ENCODE measurements around the gene ARPC1B.

The ARPC1B gene

GRCh38 chr7:99408379-99409191 lies 34.1 kb downstream of the ARPC1B start, which contains the start of the genes BUD31 and PDAP1:
BUD31 (plus strand) TSS chr7:99408969; CDS start chr7:99411093, 2,124 bp downstream.
PDAP1 (minus strand) TSS chr7:99408597; CDS start chr7:99408548, 49 bp downstream.
- peak within 1 kb of the TSS; percentile 56 for H3K23ac ChIP-seq (ENCODE audit: low read depth, low read length, poor library complexity)
- H3K9ac ChIP-seq (ENCODE audit: low read depth, low read length, poor library complexity) = peak within 1 kb of the TSS; percentile 97
- peaks cover 2 to 18% of the 10 kb centered on the region in 2 donors for H3K4me1 ChIP-seq (ENCODE audit: control insufficient read depth in 2 of 2, insufficient read depth in 1 of 2, low read depth in 1 of 2, low read length in 2 of 2)
- peak within 1 kb of the TSS; percentile 95 to 98 for H3K4me3 ChIP-seq (ENCODE audit: low read length in 2 of 2)
- H2BK5ac ChIP-seq (ENCODE audit: low read length) = peak within 1 kb of the TSS; percentile 79
- no peak within 1 kb of the TSS for H4K91ac ChIP-seq (ENCODE audit: low read depth, low read length, poor library complexity)
- H2BK120ac ChIP-seq (ENCODE audit: low read depth, low read length) = peak within 1 kb of the TSS; percentile 5
- no peak within 1 kb of the TSS for H4K8ac ChIP-seq (ENCODE audit: low read depth, low read length)
- WGBS, 2 donors (ENCODE audit: extremely low coverage in 2 of 2, insufficient read length in 2 of 2, insufficient replicate concordance in 1 of 2) = no CpG with 5 or more reads among the region's 72 CpGs
- no peak within 1 kb of the TSS for H3K4ac ChIP-seq (ENCODE audit: low read length)
- no peak within 1 kb of the TSS for H2BK12ac ChIP-seq (ENCODE audit: low read length)
- H3K18ac ChIP-seq (ENCODE audit: low read length) = peak within 1 kb of the TSS; percentile 99
- peak within 1 kb of the TSS; percentile 96 for H3K27ac ChIP-seq (replicated peaks; ENCODE audit: low read length)
- no peaks in the 10 kb centered on the region for H3K27me3 ChIP-seq (ENCODE audit: control insufficient read depth in 3 of 3, insufficient read depth in 3 of 3, low read depth in 1 of 3, low read length in 3 of 3)
- H3K79me1 ChIP-seq (ENCODE audit: low read depth, low read length) = peaks cover 22% of the 10 kb centered on the region
- no peak within 1 kb of the TSS for H2BK15ac ChIP-seq (ENCODE audit: low read length)
- DNase-seq (ENCODE audit: low spot score) = peak; percentile 97
- H3K4me2 ChIP-seq (ENCODE audit: insufficient read depth, low read length, poor library complexity, severe bottlenecking) = peak within 1 kb of the TSS; percentile 66
- H3K36me3 ChIP-seq (replicated peaks in 1 of 2; ENCODE audit: control insufficient read depth in 2 of 2, insufficient read depth in 2 of 2, low read length in 2 of 2) = peaks cover 27 to 57% of the 10 kb centered on the region in 2 donors
- H2AK5ac ChIP-seq (ENCODE audit: low read depth, low read length) = peak within 1 kb of the TSS; percentile 38
- H3K9me3 ChIP-seq (replicated peaks in 1 of 2; ENCODE audit: control insufficient read depth in 2 of 2, insufficient read depth in 1 of 2, low read depth in 1 of 2, low read length in 2 of 2) = no peaks in the 10 kb centered on the region
- peak within 1 kb of the TSS; percentile 65 for H3K14ac ChIP-seq (ENCODE audit: low read length)
- H2AFZ ChIP-seq (ENCODE audit: low read length) = peak within 1 kb of the TSS; percentile 95

- Histone ChIP-seq H2BK15ac (ENCODE audit: low read length) (no peak overlapping the region), H3K4ac (ENCODE audit: low read length) (no peak overlapping the region), H3K4me1 (ENCODE audit: control insufficient read depth in 2 of 2, insufficient read depth in 1 of 2, low read depth in 1 of 2, low read length in 2 of 2) (peaks cover 2 to 18% of the 10 kb centered on the region in 2 donors), H2AFZ (ENCODE audit: low read length) (peak overlapping the region; percentile 95), H2BK5ac (ENCODE audit: low read length) (peak overlapping the region; percentile 79), H3K18ac (ENCODE audit: low read length) (peak overlapping the region; percentile 51), H3K4me3 (ENCODE audit: low read length in 2 of 2) (peak overlapping the region; percentile 95 to 98), H3K9me3 (replicated peaks in 1 of 2; ENCODE audit: control insufficient read depth in 2 of 2, insufficient read depth in 1 of 2, low read depth in 1 of 2, low read length in 2 of 2) (no peaks in the 10 kb centered on the region), H3K27ac (replicated peaks; ENCODE audit: low read length) (peak overlapping the region; percentile 82), H2BK12ac (ENCODE audit: low read length) (no peak overlapping the region), H3K79me1 (ENCODE audit: low read depth, low read length) (peaks cover 22% of the 10 kb centered on the region), H4K8ac (ENCODE audit: low read depth, low read length) (no peak overlapping the region), H3K4me2 (ENCODE audit: insufficient read depth, low read length, poor library complexity, severe bottlenecking) (peak overlapping the region; percentile 66), H3K27me3 (ENCODE audit: control insufficient read depth in 3 of 3, insufficient read depth in 3 of 3, low read depth in 1 of 3, low read length in 3 of 3) (no peaks in the 10 kb centered on the region), H3K36me3 (replicated peaks in 1 of 2; ENCODE audit: control insufficient read depth in 2 of 2, insufficient read depth in 2 of 2, low read length in 2 of 2) (peaks cover 21 to 57% of the 10 kb centered on the region in 2 donors), H2BK120ac (ENCODE audit: low read depth, low read length) (no peak overlapping the region), H2AK5ac (ENCODE audit: low read depth, low read length) (no peak overlapping the region), H3K23ac (ENCODE audit: low read depth, low read length, poor library complexity) (no peak overlapping the region), H3K14ac (ENCODE audit: low read length) (no peak overlapping the region), H3K9ac (ENCODE audit: low read depth, low read length, poor library complexity) (peak overlapping the region; percentile 91), H4K91ac (ENCODE audit: low read depth, low read length, poor library complexity) (no peak overlapping the region)
- DNase-seq (ENCODE audit: low spot score) = no peak
- WGBS, 2 donors (ENCODE audit: extremely low coverage in 2 of 2, insufficient read length in 2 of 2, insufficient replicate concordance in 1 of 2) = no CpG with 5 or more reads among the region's 18 CpGs
Measured at GRCh38 chr7:99409192-99409572, 34.7 kb downstream of the ARPC1B start.

- WGBS, 2 donors (ENCODE audit: extremely low coverage in 2 of 2, insufficient read length in 2 of 2, insufficient replicate concordance in 1 of 2) = no CpG with 5 or more reads among the region's 3 CpGs
- peak overlapping the region; percentile 66 for H3K4me2 ChIP-seq (ENCODE audit: insufficient read depth, low read length, poor library complexity, severe bottlenecking)
- no peak overlapping the region for H3K4ac ChIP-seq (ENCODE audit: low read length)
- H3K14ac ChIP-seq (ENCODE audit: low read length) = no peak overlapping the region
- no peak overlapping the region for H2BK15ac ChIP-seq (ENCODE audit: low read length)
- H4K91ac ChIP-seq (ENCODE audit: low read depth, low read length, poor library complexity) = no peak overlapping the region
- H2AFZ ChIP-seq (ENCODE audit: low read length) = no peak overlapping the region
- H2BK12ac ChIP-seq (ENCODE audit: low read length) = no peak overlapping the region
- H3K18ac ChIP-seq (ENCODE audit: low read length) = no peak overlapping the region
- peaks cover 2 to 18% of the 10 kb centered on the region in 2 donors for H3K4me1 ChIP-seq (ENCODE audit: control insufficient read depth in 2 of 2, insufficient read depth in 1 of 2, low read depth in 1 of 2, low read length in 2 of 2)
- no peak overlapping the region for H2AK5ac ChIP-seq (ENCODE audit: low read depth, low read length)
- no peak overlapping the region for H3K23ac ChIP-seq (ENCODE audit: low read depth, low read length, poor library complexity)
- no peak overlapping the region for H2BK120ac ChIP-seq (ENCODE audit: low read depth, low read length)
- H3K4me3 ChIP-seq (ENCODE audit: low read length in 2 of 2) = peak overlapping the region in 1 of 2 donors; percentile 95
- peaks cover 17% of the 10 kb centered on the region for H3K79me1 ChIP-seq (ENCODE audit: low read depth, low read length)
- no peak overlapping the region for H3K9ac ChIP-seq (ENCODE audit: low read depth, low read length, poor library complexity)
- H4K8ac ChIP-seq (ENCODE audit: low read depth, low read length) = no peak overlapping the region
- DNase-seq (ENCODE audit: low spot score) = no peak
- H3K27me3 ChIP-seq (ENCODE audit: control insufficient read depth in 3 of 3, insufficient read depth in 3 of 3, low read depth in 1 of 3, low read length in 3 of 3) = no peaks in the 10 kb centered on the region
- H2BK5ac ChIP-seq (ENCODE audit: low read length) = no peak overlapping the region
- H3K9me3 ChIP-seq (replicated peaks in 1 of 2; ENCODE audit: control insufficient read depth in 2 of 2, insufficient read depth in 1 of 2, low read depth in 1 of 2, low read length in 2 of 2) = no peaks in the 10 kb centered on the region
- peaks cover 20 to 57% of the 10 kb centered on the region in 2 donors for H3K36me3 ChIP-seq (replicated peaks in 1 of 2; ENCODE audit: control insufficient read depth in 2 of 2, insufficient read depth in 2 of 2, low read length in 2 of 2)
- H3K27ac ChIP-seq (replicated peaks; ENCODE audit: low read length) = no peak overlapping the region
Measured at GRCh38 chr7:99409806-99410205, 35.3 kb downstream of the ARPC1B start.

GRCh38 chr7:99410635-99411034 lies 36.1 kb downstream of the ARPC1B start:
- Histone ChIP-seq H3K14ac (ENCODE audit: low read length) (no peak overlapping the region), H3K4ac (ENCODE audit: low read length) (no peak overlapping the region), H2BK5ac (ENCODE audit: low read length) (no peak overlapping the region), H3K27me3 (ENCODE audit: control insufficient read depth in 3 of 3, insufficient read depth in 3 of 3, low read depth in 1 of 3, low read length in 3 of 3) (no peaks in the 10 kb centered on the region), H4K91ac (ENCODE audit: low read depth, low read length, poor library complexity) (no peak overlapping the region), H3K23ac (ENCODE audit: low read depth, low read length, poor library complexity) (no peak overlapping the region), H3K4me2 (ENCODE audit: insufficient read depth, low read length, poor library complexity, severe bottlenecking) (no peak overlapping the region), H3K36me3 (replicated peaks in 1 of 2; ENCODE audit: control insufficient read depth in 2 of 2, insufficient read depth in 2 of 2, low read length in 2 of 2) (peaks cover 20 to 58% of the 10 kb centered on the region in 2 donors), H2AK5ac (ENCODE audit: low read depth, low read length) (no peak overlapping the region), H3K27ac (replicated peaks; ENCODE audit: low read length) (no peak overlapping the region), H2AFZ (ENCODE audit: low read length) (no peak overlapping the region), H3K79me1 (ENCODE audit: low read depth, low read length) (peaks cover 14% of the 10 kb centered on the region), H3K18ac (ENCODE audit: low read length) (no peak overlapping the region), H3K4me3 (ENCODE audit: low read length in 2 of 2) (no peak overlapping the region), H2BK15ac (ENCODE audit: low read length) (no peak overlapping the region), H2BK12ac (ENCODE audit: low read length) (no peak overlapping the region), H3K9me3 (replicated peaks in 1 of 2; ENCODE audit: control insufficient read depth in 2 of 2, insufficient read depth in 1 of 2, low read depth in 1 of 2, low read length in 2 of 2) (no peaks in the 10 kb centered on the region), H3K9ac (ENCODE audit: low read depth, low read length, poor library complexity) (no peak overlapping the region), H2BK120ac (ENCODE audit: low read depth, low read length) (no peak overlapping the region), H3K4me1 (ENCODE audit: control insufficient read depth in 2 of 2, insufficient read depth in 1 of 2, low read depth in 1 of 2, low read length in 2 of 2) (peaks cover 2 to 18% of the 10 kb centered on the region in 2 donors), H4K8ac (ENCODE audit: low read depth, low read length) (no peak overlapping the region)
- WGBS, 2 donors (ENCODE audit: extremely low coverage in 2 of 2, insufficient read length in 2 of 2, insufficient replicate concordance in 1 of 2) = no CpG with 5 or more reads among the region's 2 CpGs
- no peak for DNase-seq (ENCODE audit: low spot score)
